ENCODE data around the gene ABHD10.

GRCh38 chr3:111986800-111987199, 8.0 kb downstream of the ABHD10 start:
- TF ChIP-seq, protein P1, sequence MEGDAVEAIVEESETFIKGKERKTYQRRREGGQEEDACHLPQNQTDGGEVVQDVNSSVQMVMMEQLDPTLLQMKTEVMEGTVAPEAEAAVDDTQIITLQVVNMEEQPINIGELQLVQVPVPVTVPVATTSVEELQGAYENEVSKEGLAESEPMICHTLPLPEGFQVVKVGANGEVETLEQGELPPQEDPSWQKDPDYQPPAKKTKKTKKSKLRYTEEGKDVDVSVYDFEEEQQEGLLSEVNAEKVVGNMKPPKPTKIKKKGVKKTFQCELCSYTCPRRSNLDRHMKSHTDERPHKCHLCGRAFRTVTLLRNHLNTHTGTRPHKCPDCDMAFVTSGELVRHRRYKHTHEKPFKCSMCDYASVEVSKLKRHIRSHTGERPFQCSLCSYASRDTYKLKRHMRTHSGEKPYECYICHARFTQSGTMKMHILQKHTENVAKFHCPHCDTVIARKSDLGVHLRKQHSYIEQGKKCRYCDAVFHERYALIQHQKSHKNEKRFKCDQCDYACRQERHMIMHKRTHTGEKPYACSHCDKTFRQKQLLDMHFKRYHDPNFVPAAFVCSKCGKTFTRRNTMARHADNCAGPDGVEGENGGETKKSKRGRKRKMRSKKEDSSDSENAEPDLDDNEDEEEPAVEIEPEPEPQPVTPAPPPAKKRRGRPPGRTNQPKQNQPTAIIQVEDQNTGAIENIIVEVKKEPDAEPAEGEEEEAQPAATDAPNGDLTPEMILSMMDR (IDR thresholded peaks at IDR 0.05), result no peak
- TF ChIP-seq POLR2A (IDR thresholded peaks at IDR 0.05), result no peak
